Neural progenitor cell (in vitro differentiated cells): ENCODE measurements around the gene ANO8. TPM values are rescaled to one million over a fixed set of nuclear protein-coding genes. Genes with fewer than 3 reads are reported as not detected.

ENCODE experiments used
- DNase-seq: peaks from one replicate; pipeline ENCODE4 v3.0.0-alpha.2; 2016; ENCODE audit warnings: low spot score
- H2AFZ ChIP-seq: fragments of 200-600 bp; sonication (generic); replicated peaks from 2 replicates; pipeline ENCODE4 v1.6.1; 2016; ENCODE audit warnings: antibody characterized with exemption
- H3F3A ChIP-seq: fragments of 200-600 bp; sonication (generic); 2 replicates; pipeline ENCODE4 v1.6.1; 2016; ENCODE audit warnings: antibody characterized with exemption, low read depth
- H3K27ac ChIP-seq: fragments of 200-600 bp; sonication (generic); 2 replicates; pipeline ENCODE4 v1.5.1; 2016; ENCODE audit warnings: mild to moderate bottlenecking
- H3K27me3 ChIP-seq: fragments of 200-600 bp; sonication (generic); 2 replicates; pipeline ENCODE4 v1.6.1; 2016; ENCODE audit warnings: mild to moderate bottlenecking, moderate library complexity
- H3K36me3 ChIP-seq: fragments of 200-600 bp; sonication (generic); 2 replicates; pipeline ENCODE4 v1.5.1; 2016
- H3K4me1 ChIP-seq: fragments of 200-600 bp; sonication (generic); 2 replicates; pipeline ENCODE4 v1.6.1; 2016; ENCODE audit warnings: mixed run types
- H3K4me2 ChIP-seq: fragments of 200-600 bp; sonication (generic); 2 replicates; pipeline ENCODE4 v1.6.1; 2016
- H3K4me3 ChIP-seq: fragments of 200-600 bp; sonication (generic); 2 replicates; pipeline ENCODE4 v1.5.1; 2016
- H3K79me2 ChIP-seq: fragments of 200-600 bp; sonication (generic); 2 replicates; pipeline ENCODE4 v1.6.1; 2016; ENCODE audit warnings: low read depth
- H3K9ac ChIP-seq: fragments of 200-600 bp; sonication (generic); 2 replicates; pipeline ENCODE4 v1.6.1; 2016
- H3K9me3 ChIP-seq: fragments of 200-600 bp; sonication (generic); 2 replicates; pipeline ENCODE4 v1.5.1; 2016; ENCODE audit warnings: low read depth
- H4K20me1 ChIP-seq: fragments of 200-600 bp; sonication (generic); 2 replicates; pipeline ENCODE4 v1.6.1; 2016; ENCODE audit warnings: low read depth
- H3K27ac Mint-ChIP-seq: 3 replicates; pipeline ENCODE4 v1.8.0; 2021; ENCODE audit warnings: mixed read lengths
- H3K27me3 Mint-ChIP-seq: 2 replicates; pipeline ENCODE4 v1.8.0; 2022; ENCODE audit warnings: low read depth, mild to moderate bottlenecking, inconsistent platforms, moderate library complexity, mixed read lengths; ENCODE audit not compliant: insufficient read depth
- H3K36me3 Mint-ChIP-seq: 3 replicates; pipeline ENCODE4 v1.8.0; 2021; ENCODE audit warnings: mixed read lengths
- H3K4me1 Mint-ChIP-seq: 3 replicates; pipeline ENCODE4 v1.8.0; 2021; ENCODE audit warnings: mixed read lengths
- H3K4me3 Mint-ChIP-seq: 3 replicates; pipeline ENCODE4 v1.8.0; 2021; ENCODE audit warnings: mild to moderate bottlenecking, moderate library complexity, mixed read lengths
- H3K9me3 Mint-ChIP-seq: 3 replicates; pipeline ENCODE4 v1.8.0; 2020; ENCODE audit warnings: mixed read lengths
- EZH2 ChIP-seq: fragments of 200-600 bp; sonication (generic); IDR thresholded peaks from 2 replicates; pipeline ENCODE4 v1.6.1; 2017; ENCODE audit warnings: antibody characterized with exemption, mild to moderate bottlenecking, moderate library complexity
- EZH2phosphoT487 ChIP-seq: fragments of 200-600 bp; sonication (generic); IDR thresholded peaks from 2 replicates; pipeline ENCODE4 v1.6.1; 2017; ENCODE audit warnings: antibody characterized with exemption
- total RNA-seq: library from RNA; depleted of rRNA; stranded (reverse); fragments of >200 nt; gene quantifications from 2 replicates; pipeline ENCODE4 v1.2.3, GENCODE V29; 2015; ENCODE audit warnings: low replicate concordance
- TF ChIP-seq, protein P1 (sequence below): fragments of 200-600 bp; sonication (generic); IDR thresholded peaks from 2 replicates; pipeline ENCODE4 v1.5.1; 2017; ENCODE audit warnings: antibody characterized with exemption, mild to moderate bottlenecking

The ANO8 gene
- total RNA-seq, 1 donor from 2014 or later = 11.4 TPM

DNA sequence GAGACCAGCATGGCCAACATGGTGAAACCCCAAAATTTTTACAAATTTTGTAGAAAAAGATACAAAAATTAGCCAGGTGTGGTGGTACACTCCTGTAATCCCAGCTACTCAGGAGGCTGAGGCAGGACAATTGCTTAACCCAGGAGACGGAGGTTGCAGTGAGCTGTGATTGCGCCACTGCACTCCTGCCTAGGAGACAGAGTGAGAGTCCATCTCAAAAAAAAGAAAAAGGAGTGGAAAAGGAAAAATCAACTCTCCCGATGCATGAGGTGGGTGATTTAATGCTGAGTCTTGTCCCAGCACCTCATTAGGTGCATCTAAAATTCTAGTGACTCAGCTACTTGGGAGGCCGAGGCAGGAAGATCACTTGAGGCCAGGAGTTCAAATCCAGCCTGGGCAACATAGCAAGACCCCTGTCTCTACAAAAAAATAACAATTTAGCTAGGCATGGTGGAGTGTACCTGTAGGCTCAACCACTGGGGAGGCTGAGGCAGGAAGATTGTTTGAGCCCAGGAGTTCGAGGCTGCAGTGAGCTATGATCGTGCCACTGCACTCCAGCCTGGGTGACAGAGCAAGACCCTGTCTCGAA is 22.5 kb upstream of the ANO8 start:
- H3K27ac Mint-ChIP-seq = no peak overlapping the region
- TF ChIP-seq EZH2 (no peak), EZH2phosphoT487 (no peak)
- TF ChIP-seq, protein P1, sequence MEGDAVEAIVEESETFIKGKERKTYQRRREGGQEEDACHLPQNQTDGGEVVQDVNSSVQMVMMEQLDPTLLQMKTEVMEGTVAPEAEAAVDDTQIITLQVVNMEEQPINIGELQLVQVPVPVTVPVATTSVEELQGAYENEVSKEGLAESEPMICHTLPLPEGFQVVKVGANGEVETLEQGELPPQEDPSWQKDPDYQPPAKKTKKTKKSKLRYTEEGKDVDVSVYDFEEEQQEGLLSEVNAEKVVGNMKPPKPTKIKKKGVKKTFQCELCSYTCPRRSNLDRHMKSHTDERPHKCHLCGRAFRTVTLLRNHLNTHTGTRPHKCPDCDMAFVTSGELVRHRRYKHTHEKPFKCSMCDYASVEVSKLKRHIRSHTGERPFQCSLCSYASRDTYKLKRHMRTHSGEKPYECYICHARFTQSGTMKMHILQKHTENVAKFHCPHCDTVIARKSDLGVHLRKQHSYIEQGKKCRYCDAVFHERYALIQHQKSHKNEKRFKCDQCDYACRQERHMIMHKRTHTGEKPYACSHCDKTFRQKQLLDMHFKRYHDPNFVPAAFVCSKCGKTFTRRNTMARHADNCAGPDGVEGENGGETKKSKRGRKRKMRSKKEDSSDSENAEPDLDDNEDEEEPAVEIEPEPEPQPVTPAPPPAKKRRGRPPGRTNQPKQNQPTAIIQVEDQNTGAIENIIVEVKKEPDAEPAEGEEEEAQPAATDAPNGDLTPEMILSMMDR = no peak

DNA sequence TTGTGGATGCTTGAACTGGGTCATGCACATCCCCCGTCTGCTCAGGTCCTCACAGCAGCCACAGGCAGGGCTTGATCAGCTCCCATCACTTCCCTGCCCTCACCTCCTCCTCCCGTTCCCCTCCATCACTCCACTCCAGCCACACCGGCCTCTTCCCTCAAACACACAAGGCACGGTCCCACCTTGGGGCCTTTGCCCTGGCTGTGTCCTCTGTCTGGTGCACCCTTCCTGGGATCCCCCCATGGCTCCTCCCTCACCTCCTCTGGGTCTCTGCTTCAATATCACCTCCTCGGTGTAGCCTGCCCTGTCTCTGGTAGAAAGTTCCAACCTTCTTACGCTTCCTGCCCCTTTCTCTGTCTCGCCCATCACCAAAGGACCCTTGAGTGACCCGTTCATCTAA is 18.7 kb upstream of the ANO8 start:
- no peak overlapping the region for H3K4me2 ChIP-seq
- no peak overlapping the region for H3K27ac Mint-ChIP-seq
- peaks cover 10% of the 10 kb centered on the region for H3F3A ChIP-seq
- H3K36me3 ChIP-seq = no peaks in the 10 kb centered on the region
- no peak overlapping the region for H3K27ac ChIP-seq
- H4K20me1 ChIP-seq = no peaks in the 10 kb centered on the region
- peaks cover 11% of the 10 kb centered on the region for H3K4me1 Mint-ChIP-seq
- H3K79me2 ChIP-seq = no peaks in the 10 kb centered on the region
- H3K4me1 ChIP-seq = peaks cover 4% of the 10 kb centered on the region
- no peak overlapping the region for H3K4me3 Mint-ChIP-seq
- no peaks in the 10 kb centered on the region for H3K9me3 ChIP-seq
- no peak overlapping the region for H3K4me3 ChIP-seq
- H3K9me3 Mint-ChIP-seq = no peaks in the 10 kb centered on the region
- no peak for TF ChIP-seq EZH2
- TF ChIP-seq, protein P1 = no peak
- no peak for TF ChIP-seq EZH2phosphoT487
- H3K9ac ChIP-seq = no peak overlapping the region
- DNase-seq = no peak
- H2AFZ ChIP-seq = peak overlapping the region; percentile 27
- H3K36me3 Mint-ChIP-seq = no peaks in the 10 kb centered on the region
- no peaks in the 10 kb centered on the region for H3K27me3 ChIP-seq
- peaks cover 11% of the 10 kb centered on the region for H3K27me3 Mint-ChIP-seq

More for the DNA sequence above, 22.5 kb upstream of the ANO8 start:
- no peak overlapping the region for H3K4me2 ChIP-seq
- H3K79me2 ChIP-seq = no peaks in the 10 kb centered on the region
- H3K27ac ChIP-seq = no peak overlapping the region
- H3K36me3 ChIP-seq = no peaks in the 10 kb centered on the region
- Mint-ChIP-seq H3K27me3 (peaks cover 4% of the 10 kb centered on the region), H3K36me3 (no peaks in the 10 kb centered on the region), H3K9me3 (no peaks in the 10 kb centered on the region), H3K4me3 (no peak overlapping the region), H3K4me1 (peaks cover 6% of the 10 kb centered on the region)
- no peak for DNase-seq
- no peak overlapping the region for H2AFZ ChIP-seq
- H3K4me3 ChIP-seq = no peak overlapping the region
- no peaks in the 10 kb centered on the region for H3K27me3 ChIP-seq
- no peaks in the 10 kb centered on the region for H3F3A ChIP-seq
- H3K9ac ChIP-seq = no peak overlapping the region
- no peaks in the 10 kb centered on the region for H4K20me1 ChIP-seq
- no peaks in the 10 kb centered on the region for H3K9me3 ChIP-seq
- no peaks in the 10 kb centered on the region for H3K4me1 ChIP-seq

DNA sequence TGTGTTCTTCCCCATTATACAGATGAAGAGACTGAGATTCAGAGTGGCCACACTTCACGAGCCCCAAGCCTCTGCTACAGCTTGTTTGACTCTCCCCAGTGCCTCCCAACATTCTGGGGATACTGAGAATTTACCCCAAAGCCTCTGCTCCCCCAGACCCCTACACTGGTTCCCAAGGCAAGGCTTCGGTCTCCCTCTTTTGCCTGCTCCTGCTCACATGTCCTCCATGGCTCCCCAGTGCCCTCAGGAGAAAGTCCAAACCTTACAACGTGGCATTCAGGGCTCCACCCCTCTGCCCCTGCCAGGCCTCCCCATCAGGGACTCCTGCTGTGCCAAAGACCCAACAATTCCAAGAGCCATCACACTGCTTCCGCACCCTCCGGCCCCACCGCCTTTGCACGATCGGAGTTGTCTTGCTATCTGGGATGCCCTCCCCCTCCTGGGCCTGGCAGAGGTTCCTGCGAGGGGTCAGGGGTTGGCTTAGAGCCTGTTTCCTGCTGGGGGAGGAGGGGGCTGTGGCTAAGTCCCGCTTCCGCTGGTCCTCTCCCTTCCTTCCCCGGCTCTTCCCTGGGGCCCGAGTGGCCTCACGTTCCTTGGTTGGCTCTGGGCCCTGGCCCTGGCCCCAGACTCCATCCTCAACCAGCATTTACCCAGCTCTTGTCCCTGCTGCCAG is 18.1 kb upstream of the ANO8 start:
- Mint-ChIP-seq H3K27me3 (peaks cover 14% of the 10 kb centered on the region), H3K4me1 (peaks cover 11% of the 10 kb centered on the region), H3K27ac (no peak overlapping the region), H3K4me3 (peak overlapping the region; percentile 33), H3K9me3 (no peaks in the 10 kb centered on the region), H3K36me3 (no peaks in the 10 kb centered on the region)
- Histone ChIP-seq H3K4me3 (no peak overlapping the region), H3K4me1 (peaks cover 5% of the 10 kb centered on the region), H3K9ac (no peak overlapping the region), H2AFZ (peak overlapping the region; percentile 27), H3K27ac (no peak overlapping the region), H3K27me3 (no peaks in the 10 kb centered on the region), H4K20me1 (no peaks in the 10 kb centered on the region), H3K36me3 (no peaks in the 10 kb centered on the region), H3K9me3 (no peaks in the 10 kb centered on the region), H3F3A (peaks cover 13% of the 10 kb centered on the region), H3K4me2 (no peak overlapping the region), H3K79me2 (no peaks in the 10 kb centered on the region)
- no peak for DNase-seq
- TF ChIP-seq, protein P1 = no peak
- TF ChIP-seq EZH2 (no peak), EZH2phosphoT487 (no peak)
